ENCODE data around the gene SYT10.
"Not testable (repeated sequence)": the region's sequence is repeated elsewhere in the genome, so short reads cannot be mapped to it uniquely, and the experiment has no call there.

SYT10 gene
- 0 reads per million in 4 experiments for total RNA-seq

DNA sequence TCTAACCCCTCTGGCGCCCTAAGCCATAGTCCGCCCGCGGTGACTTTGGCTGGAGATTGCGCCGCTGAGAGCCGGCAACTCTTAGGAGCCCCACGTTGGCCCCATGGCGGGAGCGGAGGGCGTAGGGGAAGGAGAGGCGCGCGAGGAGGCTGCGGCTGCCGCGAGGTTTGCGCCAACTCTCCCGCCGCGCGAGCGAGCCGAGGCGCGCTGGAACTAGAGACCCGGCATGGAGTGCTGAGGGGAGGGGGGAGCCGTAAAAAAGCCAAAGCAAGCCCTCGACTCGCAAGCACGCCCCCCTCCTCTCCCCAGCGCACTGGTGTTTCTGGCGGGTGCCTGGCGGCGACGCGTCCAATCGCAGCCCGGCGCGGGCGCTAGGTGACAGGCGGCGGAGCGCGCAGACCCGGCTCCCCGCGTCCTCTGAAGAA lies at the start of gene SYT10:
Gene SYT10, minus strand, starts transcription at position 233 of the 425 bp plus-strand sequence. CDS start 297 bp downstream, outside the sequence.
- DNase-seq: no peak

DNA sequence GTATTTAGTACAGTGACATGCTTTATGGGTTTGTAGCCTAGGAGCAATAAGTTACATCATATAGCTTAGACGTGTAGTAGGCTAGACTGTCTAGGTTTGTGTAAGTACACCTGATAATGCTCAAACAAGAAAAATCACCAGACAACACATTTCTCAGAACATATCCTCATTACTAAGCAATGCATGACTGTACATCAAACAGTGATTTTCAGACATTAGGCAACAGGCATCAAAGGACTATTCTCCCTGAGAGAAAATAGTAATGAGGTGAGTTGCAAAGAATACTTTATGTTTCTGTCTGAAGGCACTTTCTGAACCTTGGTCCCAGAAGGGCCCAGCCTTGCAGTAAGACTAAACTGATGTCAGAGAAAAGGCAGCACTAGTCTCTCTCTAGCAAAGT lies 48.4 kb upstream of the SYT10 start:
- DNase-seq: no peak

DNA sequence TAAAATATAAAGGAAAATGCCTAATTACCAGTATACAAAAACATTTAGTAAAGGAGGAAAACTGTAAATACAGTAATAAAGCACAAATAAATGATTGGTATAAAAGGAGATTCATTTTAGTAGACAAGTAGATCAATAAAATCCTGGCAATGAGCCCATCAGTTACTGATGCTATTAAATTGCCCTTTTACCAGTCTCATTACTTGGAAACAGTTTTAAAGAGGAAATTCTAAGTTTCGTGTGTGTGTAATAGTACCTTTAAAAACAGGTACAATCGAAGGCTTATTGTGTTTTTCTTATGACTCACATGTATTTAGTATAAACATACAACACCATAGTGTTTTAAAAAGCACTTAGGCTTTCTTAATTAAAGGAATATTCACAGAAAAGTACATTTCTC lies 46.4 kb upstream of the SYT10 start:
- DNase-seq: no peak

GRCh38 chr12:33484161-33484560 lies 44.5 kb upstream of the SYT10 start:
- DNase-seq: no peak

DNA sequence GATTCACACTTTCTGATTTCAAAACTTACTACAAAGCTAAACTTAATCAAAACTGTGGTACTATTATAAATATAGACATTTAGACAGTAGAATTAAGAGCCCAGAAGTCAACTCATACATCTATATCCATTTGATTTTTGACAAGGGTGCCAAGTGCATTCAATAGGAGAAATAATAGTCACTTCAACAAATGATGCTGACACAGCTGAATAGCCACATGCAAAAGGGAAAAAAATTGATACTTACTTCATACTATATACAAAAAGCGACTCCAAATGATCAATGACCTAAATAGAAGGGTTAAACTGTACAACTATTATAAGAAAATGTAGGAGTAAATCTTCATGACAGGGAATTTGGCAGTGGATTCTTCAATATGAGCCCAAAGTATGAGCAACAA lies 40.7 kb upstream of the SYT10 start:
- DNase-seq: no peak

DNA sequence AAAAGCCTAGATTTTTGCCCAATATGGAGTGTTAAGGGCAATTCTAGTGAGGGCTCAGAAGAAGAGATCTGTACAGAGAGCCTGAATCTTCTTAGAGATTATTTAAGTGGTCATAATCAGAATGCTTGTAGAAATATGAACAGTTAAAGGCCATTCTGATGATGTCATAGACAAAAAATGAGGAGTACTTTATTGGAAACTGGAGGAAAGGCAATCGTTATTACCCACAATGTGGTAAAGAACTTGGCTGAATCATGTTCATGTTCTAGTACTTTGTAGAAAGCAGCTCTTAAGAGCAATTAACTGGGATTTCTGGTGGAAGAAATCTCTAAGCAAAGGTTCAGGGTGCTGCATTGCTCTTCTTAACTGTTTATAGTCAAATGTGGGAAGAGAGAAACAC lies 36.4 kb upstream of the SYT10 start:
- no peak for DNase-seq

- DNase-seq: no peak
Measured at GRCh38 chr12:33472299-33472698, 32.7 kb upstream of the SYT10 start.

- DNase-seq: no peak
Measured at GRCh38 chr12:33455096-33455495, 15.5 kb upstream of the SYT10 start.

DNA sequence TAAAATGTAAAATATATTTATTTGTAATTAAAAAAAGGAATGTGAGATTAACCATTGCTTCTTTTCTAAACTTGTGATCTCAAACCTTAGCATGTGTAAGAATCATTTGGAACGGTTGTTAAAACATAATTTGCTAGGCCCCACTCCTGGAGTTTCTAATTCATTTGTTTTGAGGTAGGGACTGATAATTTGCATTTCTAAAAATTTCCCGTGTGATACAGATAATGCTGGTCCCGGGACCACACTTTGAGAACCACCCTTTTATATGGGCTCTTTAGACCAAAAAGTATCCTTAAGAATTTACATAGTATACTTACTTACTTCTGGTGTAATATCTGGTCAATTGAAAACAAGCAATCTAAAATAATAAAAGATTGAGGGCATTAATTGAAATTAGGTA lies 10.9 kb upstream of the SYT10 start:
- no peak for DNase-seq

- DNase-seq: no peak
Measured at GRCh38 chr12:33440477-33440876, 858 bp upstream of the SYT10 start.

- DNase-seq: no peak
Measured at GRCh38 chr12:33438851-33439586, 600 bp downstream of the SYT10 start.

DNA sequence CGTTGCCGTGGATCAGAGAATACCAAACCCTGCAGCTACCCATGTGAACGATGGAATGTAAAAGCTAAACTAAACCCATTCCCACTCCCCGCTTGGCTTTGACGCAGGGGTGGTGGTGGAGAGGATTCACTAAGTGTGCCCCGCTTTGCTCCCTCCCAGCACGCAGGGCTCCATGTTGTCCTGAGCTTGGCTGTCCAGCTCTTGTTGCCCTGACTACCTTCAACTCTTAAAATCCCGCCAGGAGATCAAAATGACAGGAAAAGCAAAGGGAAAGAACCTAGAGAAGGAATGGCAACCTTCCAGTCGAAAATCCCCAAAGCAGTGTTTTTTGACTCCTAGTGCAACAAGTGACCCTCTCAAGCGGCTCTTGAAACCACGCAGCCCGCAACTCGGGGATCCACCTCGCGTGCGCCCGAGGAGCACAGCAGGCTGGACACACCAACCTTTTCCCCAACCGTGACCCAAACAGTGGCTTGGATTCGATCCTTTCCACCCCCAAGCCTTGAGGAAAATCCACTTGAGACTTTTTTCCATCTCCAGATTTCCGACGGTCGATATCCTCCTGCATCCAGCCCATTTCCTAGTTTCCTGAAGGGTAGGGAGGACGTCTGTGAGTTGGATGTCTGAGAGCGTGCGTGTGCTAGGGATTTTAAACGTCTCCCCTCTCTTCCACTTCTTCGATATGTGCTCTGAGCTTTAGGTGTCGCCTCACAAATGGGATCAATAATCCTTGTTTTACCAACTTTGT lies 1.4 kb downstream of the SYT10 start:
- DNase-seq: no peak

DNA sequence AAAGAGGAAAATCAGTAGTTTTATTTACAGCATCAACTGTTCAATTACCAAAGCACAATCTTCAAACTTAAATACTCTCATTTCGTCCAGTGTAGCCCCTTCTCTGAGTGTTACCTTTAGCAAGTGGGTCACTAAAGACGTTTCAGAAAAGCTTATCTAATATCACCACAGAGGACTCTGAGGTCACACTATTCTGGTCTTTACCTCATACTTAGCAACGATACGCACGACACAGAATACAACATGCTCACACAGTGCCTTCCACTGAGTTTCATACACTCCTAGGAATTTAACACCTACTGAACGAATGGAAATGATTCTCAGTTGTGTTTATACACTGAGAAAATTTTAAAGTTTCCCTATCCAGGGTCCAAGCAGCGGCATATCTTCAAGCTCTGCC lies 2.0 kb downstream of the SYT10 start:
- no peak for DNase-seq

- DNase-seq: no peak
Measured at GRCh38 chr12:33432992-33433391, 6.6 kb downstream of the SYT10 start.

DNA sequence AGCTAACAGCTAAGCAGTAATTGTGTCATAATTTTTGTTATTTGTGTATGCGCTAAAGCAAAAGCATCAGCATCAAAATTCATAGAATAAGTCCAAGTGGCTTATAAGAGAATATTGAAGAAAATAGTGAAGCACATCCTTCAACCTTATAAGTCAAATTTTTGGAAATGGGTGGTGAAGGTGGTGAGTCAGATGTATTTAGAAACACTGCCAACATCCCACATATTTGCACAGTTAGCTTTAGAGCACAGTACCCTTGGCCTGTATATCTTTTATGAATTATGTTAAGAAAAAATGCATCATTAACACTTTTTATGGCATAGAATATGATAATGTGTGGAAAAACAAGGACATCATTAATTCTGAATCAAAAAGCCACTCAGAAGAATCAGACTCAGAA lies 8.0 kb downstream of the SYT10 start:
- DNase-seq: no peak

DNA sequence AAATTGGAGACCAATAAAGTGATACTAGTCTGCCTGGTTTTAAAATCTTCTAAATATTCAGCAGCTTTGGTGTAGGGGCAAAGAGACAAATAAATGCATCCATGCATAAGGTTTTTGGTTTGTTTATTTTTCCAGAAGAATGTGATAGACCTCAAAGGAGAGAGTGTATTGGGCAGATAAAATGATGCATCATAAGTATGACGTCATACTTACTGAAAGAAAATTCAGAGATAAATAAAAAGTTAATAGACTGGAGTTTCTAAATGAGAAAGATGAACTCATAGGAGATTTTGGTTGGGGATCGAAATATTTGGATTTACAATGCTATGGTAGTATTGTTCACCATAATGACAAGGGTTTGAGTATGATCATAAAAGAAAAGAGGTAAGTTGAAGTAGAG lies 10.2 kb downstream of the SYT10 start:
- no peak for DNase-seq

- DNase-seq: no peak
Measured at GRCh38 chr12:33427071-33427470, 12.5 kb downstream of the SYT10 start.

- DNase-seq: no peak
Measured at GRCh38 chr12:33423706-33424105, 15.9 kb downstream of the SYT10 start.

GRCh38 chr12:33412410-33412809 lies 27.2 kb downstream of the SYT10 start:
- DNase-seq: not testable (repeated sequence)

DNA sequence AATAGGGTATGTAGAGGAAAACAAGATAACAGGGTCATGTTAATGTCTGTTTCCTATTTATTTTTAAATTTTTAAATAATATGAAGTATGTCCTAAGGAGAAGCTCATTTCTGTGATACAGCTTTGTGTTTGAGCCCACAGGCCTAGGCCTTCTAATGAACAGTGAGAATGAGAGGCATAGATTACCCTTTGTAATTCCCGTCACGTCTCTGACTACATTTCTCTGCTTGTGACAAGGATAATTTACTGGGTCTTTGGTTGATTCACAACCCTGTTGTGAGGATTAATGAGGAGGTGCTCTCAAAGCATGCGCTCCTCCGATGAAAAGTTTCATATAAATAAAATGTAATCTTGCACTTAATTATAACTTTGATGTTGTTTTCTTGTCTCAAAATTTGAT lies 56.1 kb downstream of the SYT10 start:
- DNase-seq: no peak

GRCh38 chr12:33376153-33376552 lies 63.5 kb downstream of the SYT10 start:
- no peak for DNase-seq

- DNase-seq: no peak
Measured at GRCh38 chr12:33370318-33370717, 69.3 kb downstream of the SYT10 start.

DNA sequence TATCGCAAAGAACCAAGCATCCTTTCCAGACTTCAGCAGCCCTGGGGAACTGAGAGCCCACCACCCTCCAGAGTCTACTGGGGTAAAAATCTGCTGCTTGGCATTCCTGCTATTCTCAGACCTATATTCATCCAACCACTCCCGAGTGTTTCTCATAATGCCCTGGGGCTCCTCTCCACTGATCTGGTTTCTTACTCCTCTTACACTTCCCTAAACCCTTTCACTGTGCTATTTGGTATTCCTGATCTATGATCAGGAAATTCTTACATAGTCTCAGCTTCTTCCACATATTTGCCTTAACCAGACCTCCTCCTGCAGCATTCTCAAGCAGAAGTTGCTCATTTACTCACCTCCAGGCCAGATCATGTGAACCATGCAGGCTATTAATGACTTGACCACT lies 82.4 kb downstream of the SYT10 start:
- no peak for DNase-seq

DNA sequence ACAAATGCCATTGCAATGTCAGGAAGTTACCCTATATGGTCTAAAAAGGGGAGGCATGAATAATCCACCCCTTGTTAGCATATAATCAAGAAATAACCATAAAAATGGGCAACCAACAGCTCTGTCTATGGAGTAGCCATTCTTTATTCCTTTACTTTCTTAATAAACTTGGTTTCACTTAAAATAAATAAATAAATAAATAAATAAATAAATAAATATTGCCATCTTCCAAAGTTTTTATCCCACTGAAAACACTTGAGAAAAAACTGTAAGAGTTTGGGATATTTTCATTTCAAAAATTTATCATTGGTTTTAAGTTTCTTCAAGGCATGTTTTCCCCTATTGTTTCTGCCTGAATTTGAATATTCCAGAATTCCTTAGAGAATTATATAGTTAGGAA lies 89.8 kb downstream of the SYT10 start:
- DNase-seq: no peak

Data from effector CD8-positive, alpha-beta T cell (primary cell).